Vagina (tissue), 2 donors: ENCODE measurements around the gene CAPZB. TPM values are rescaled to one million over a fixed set of nuclear protein-coding genes. Genes with fewer than 3 reads are reported as not detected.

Source experiments
- DNase-seq, 2 donors: peaks; one replicate each; pipeline ENCODE4 v3.0.0-alpha.2; 2017; ENCODE audit errors: extremely low spot score in 2 of 2
- H3K27ac ChIP-seq: fragments of 200-600 bp; sonication (generic); one replicate; pipeline ENCODE4 v1.5.1; 2019
- H3K27me3 ChIP-seq: fragments of 200-600 bp; sonication (generic); one replicate; pipeline ENCODE4 v1.5.1; 2019
- H3K36me3 ChIP-seq, 2 donors: fragments of 200-600 bp; sonication (generic); one replicate each; pipeline ENCODE4 v1.5.1; 2017 to 2019
- H3K4me1 ChIP-seq: fragments of 200-600 bp; sonication (generic); one replicate; pipeline ENCODE4 v1.5.1; 2019
- H3K4me3 ChIP-seq, 2 donors: fragments of 200-600 bp; sonication (generic); 1 replicate in 1 of 2; 2 replicates in 1 of 2; pipeline ENCODE4 v1.5.1; 2016 to 2019
- H3K9me3 ChIP-seq: fragments of 200-600 bp; sonication (generic); one replicate; pipeline ENCODE4 v1.5.1; 2019
- CTCF ChIP-seq, 3 experiments: fragments of 450-650 bp in 2 of 3; fragments of 200-600 bp in 1 of 3; sonication (generic) in 1 of 3; IDR thresholded peaks; one replicate each; pipeline ENCODE4 v1.5.1; 2017 to 2019; ENCODE audit warnings: antibody characterized with exemption in 3 of 3, mild to moderate bottlenecking in 2 of 3, moderate library complexity in 2 of 3
- POLR2A ChIP-seq, 2 donors: fragments of 450-650 bp; IDR thresholded peaks; one replicate each; pipeline ENCODE4 v1.6.1; 2017; ENCODE audit warnings: antibody characterized with exemption in 2 of 2, mild to moderate bottlenecking in 2 of 2, moderate library complexity in 2 of 2
- POLR2AphosphoS5 ChIP-seq, 2 donors: sonication (generic); formaldehyde crosslinking; IDR thresholded peaks; one replicate each; pipeline ENCODE4 v1.9.0; 2017; ENCODE audit warnings: antibody characterized with exemption in 2 of 2, mild to moderate bottlenecking in 2 of 2, low read depth in 1 of 2; ENCODE audit not compliant: insufficient read depth in 1 of 2
- intact Hi-C: fragments of 100-400 bp; cut with DNase I; formaldehyde crosslinking; loops from one replicate; pipeline ENCODE4 v1.15.1; 2023
- total RNA-seq: library from RNA; depleted of rRNA; stranded (reverse); fragments of >200 nt; gene quantifications from one replicate; pipeline ENCODE4 v1.2.3, GENCODE V29; 2016

Gene CAPZB
- total RNA-seq, 1 donor from 2014 or later: 152 TPM

GRCh38 chr1:19342894-19343616 is 142.3 kb downstream of the CAPZB start:
- no peaks in the 10 kb centered on the region for H3K27me3 ChIP-seq
- intact Hi-C loops: loop anchor here (5.0 kb wide), 1 partner anchor 309 kb away; no protein-coding TSS in a partner anchor
- H3K9me3 ChIP-seq: no peaks in the 10 kb centered on the region
- no peak overlapping the region for H3K4me3 ChIP-seq
- peak overlapping the region; percentile 70 for H3K27ac ChIP-seq
- peaks cover 0 to 47% of the 10 kb centered on the region in 2 donors for H3K36me3 ChIP-seq
- TF ChIP-seq POLR2A (IDR thresholded peaks at IDR 0.05) (no peak), CTCF (IDR thresholded peaks at IDR 0.05) (no peak), POLR2AphosphoS5 (IDR thresholded peaks at IDR 0.05; ENCODE audit: insufficient read depth in 1 of 2, low read depth in 1 of 2) (no peak)
- H3K4me1 ChIP-seq: peaks cover 62% of the 10 kb centered on the region
- DNase-seq: no peak

- TF ChIP-seq POLR2AphosphoS5 (IDR thresholded peaks at IDR 0.05; ENCODE audit: insufficient read depth in 1 of 2, low read depth in 1 of 2) (peak in 1 of 2 donors; percentile 54), CTCF (IDR thresholded peaks at IDR 0.05) (no peak)
- H3K9me3 ChIP-seq: no peaks in the 10 kb centered on the region
- H3K4me3 ChIP-seq: no peak overlapping the region
- intact Hi-C loops: loop anchor here (5.0 kb wide), 1 partner anchor 310 kb away; no protein-coding TSS in a partner anchor
- no peak for DNase-seq
- H3K36me3 ChIP-seq: peaks cover 0 to 47% of the 10 kb centered on the region in 2 donors
- peak overlapping the region; percentile 70 for H3K27ac ChIP-seq
- no peaks in the 10 kb centered on the region for H3K27me3 ChIP-seq
- peaks cover 53% of the 10 kb centered on the region for H3K4me1 ChIP-seq
Observed at GRCh38 chr1:19342062-19342750, 143.1 kb downstream of the CAPZB start.

DNA sequence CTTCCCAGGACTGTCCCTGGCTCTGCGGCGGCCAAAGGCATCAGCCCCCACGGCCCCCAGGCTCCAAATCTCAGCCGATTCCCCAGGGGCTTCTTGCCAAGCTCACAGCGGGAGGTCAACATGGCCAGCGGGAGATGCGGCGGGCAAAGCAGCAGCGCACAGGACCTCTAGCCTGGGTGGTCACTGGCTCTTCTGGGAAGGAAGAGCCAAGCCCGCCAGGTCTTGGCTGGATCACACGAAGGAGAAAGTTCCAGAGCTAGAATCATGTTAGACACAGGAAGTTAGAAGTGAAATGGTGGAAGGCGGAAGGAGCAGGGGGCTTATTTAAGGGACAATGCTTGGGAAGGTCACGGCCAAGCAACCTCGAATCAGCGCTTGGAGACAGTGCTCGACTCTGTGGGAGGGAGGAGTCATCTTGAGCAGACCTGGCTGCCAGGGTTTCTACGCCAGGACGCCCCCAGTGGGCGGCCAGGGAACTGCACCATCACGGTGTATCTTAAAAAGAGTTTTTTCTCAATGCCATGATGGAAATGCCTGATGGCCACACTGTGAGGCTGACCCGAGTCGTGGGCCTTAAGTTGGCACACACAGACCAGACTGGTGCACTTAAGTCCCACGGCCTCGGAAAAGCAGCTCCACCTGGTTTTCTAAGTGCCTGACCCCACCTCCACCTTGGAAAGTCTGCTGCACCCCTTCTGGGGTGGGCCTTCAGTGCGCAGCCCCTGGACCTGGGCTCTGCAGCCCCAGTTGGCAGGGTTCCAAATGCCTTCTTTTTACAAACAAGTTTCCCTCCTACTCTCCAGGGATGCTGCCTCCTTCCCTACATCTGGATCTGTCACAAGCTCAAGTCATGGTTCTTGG is 143.9 kb downstream of the CAPZB start:
- DNase-seq: no peak
- intact Hi-C loops: loop anchor here (5.0 kb wide), 1 partner anchor 311 kb away; no protein-coding TSS in a partner anchor

GRCh38 chr1:19340387-19340937 is 144.9 kb downstream of the CAPZB start:
- DNase-seq: no peak
- Histone ChIP-seq H3K27me3 (no peaks in the 10 kb centered on the region), H3K4me1 (peaks cover 43% of the 10 kb centered on the region), H3K9me3 (no peaks in the 10 kb centered on the region), H3K36me3 (peaks cover 0 to 47% of the 10 kb centered on the region in 2 donors), H3K27ac (no peak overlapping the region), H3K4me3 (no peak overlapping the region)
- no peak for TF ChIP-seq POLR2AphosphoS5 (IDR thresholded peaks at IDR 0.05; ENCODE audit: insufficient read depth in 1 of 2, low read depth in 1 of 2)
- no peak for TF ChIP-seq CTCF (IDR thresholded peaks at IDR 0.05)
- intact Hi-C loops: loop anchor here (5.0 kb wide), 1 partner anchor 312 kb away; no protein-coding TSS in a partner anchor

More for the DNA sequence above, 143.9 kb downstream of the CAPZB start:
- Histone ChIP-seq H3K4me3 (no peak overlapping the region), H3K27me3 (no peaks in the 10 kb centered on the region), H3K27ac (peak overlapping the region; percentile 70), H3K36me3 (peaks cover 0 to 47% of the 10 kb centered on the region in 2 donors), H3K4me1 (peaks cover 45% of the 10 kb centered on the region), H3K9me3 (no peaks in the 10 kb centered on the region)
- TF ChIP-seq POLR2AphosphoS5 (IDR thresholded peaks at IDR 0.05; ENCODE audit: insufficient read depth in 1 of 2, low read depth in 1 of 2): no peak
- no peak for TF ChIP-seq POLR2A (IDR thresholded peaks at IDR 0.05)
- peak; percentile 44 to 61 (median 47) for TF ChIP-seq CTCF (IDR thresholded peaks at IDR 0.05)
